Tibial nerve (tissue), 3 donors: ENCODE measurements around the gene PLCB1.

Experiments
- CTCF ChIP-seq, 5 experiments: fragments of 200-600 bp in 3 of 5; fragments of 450-650 bp in 2 of 5; sonication (generic) in 3 of 5; IDR thresholded peaks; one replicate each; pipeline ENCODE4 v1.5.1; 2016 to 2019; ENCODE audit warnings: antibody characterized with exemption in 5 of 5, mild to moderate bottlenecking in 3 of 5, moderate library complexity in 2 of 5
- POLR2A ChIP-seq, 2 donors: fragments of 450-650 bp; IDR thresholded peaks; one replicate each; pipeline ENCODE4 v1.6.1; 2017; ENCODE audit warnings: antibody characterized with exemption in 2 of 2, mild to moderate bottlenecking in 2 of 2, moderate library complexity in 2 of 2

GRCh38 chr20:8801686-8802085 is 669.6 kb downstream of the PLCB1 start:
- TF ChIP-seq CTCF (IDR thresholded peaks at IDR 0.05), result no peak
- TF ChIP-seq POLR2A (IDR thresholded peaks at IDR 0.05), result no peak
